K562 (cell line): Measurements from ENCODE around the gene ZNF544. TPM values are rescaled to one million over a fixed set of nuclear protein-coding genes. Genes with fewer than 3 reads are reported as not detected.
A peak's percentile ranks its signal among the peaks of the same experiment; 100 is the strongest.

Source experiments
- CAMTA2 ChIP-seq: fragments of 250-450 bp; sonication (Bioruptor Pico); conservative IDR thresholded peaks from 2 replicates; pipeline ENCODE4 v1.5.1; 2022
- CCNT2 ChIP-seq: IDR thresholded peaks from 2 replicates; pipeline ENCODE4 v1.6.1; 2011; ENCODE audit warnings: borderline replicate concordance, low read depth, mild to moderate bottlenecking, moderate library complexity, mixed read lengths, low read length; ENCODE audit not compliant: insufficient read length; ENCODE audit errors: extremely low read depth
- CSDE1 ChIP-seq, 2 experiments: fragments of 450-650 bp; IDR thresholded peaks; 2 replicates each; pipeline ENCODE4 v1.6.1; 2016; ENCODE audit warnings: mild to moderate bottlenecking in 1 of 2
- E4F1 ChIP-seq: fragments of 250-450 bp; sonication (Bioruptor Pico); IDR thresholded peaks from 2 replicates; pipeline ENCODE4 v1.5.0; 2021; ENCODE audit warnings: mild to moderate bottlenecking, borderline replicate concordance
- ETV6 ChIP-seq, 3 experiments: fragments of 150-350 bp in 1 of 3; sonication (generic) in 1 of 3; formaldehyde crosslinking in 1 of 3; IDR thresholded peaks; 2 replicates each; pipeline versions ENCODE4 v1.6.1 to v1.8.0; 2014 to 2022; ENCODE audit warnings: borderline replicate concordance in 2 of 3, low read depth in 2 of 3, antibody characterized with exemption in 1 of 3, low read length in 1 of 3, mild to moderate bottlenecking in 1 of 3, missing genetic modification reagents in 1 of 3
- HDAC2 ChIP-seq: fragments of 450-650 bp; IDR thresholded peaks from 2 replicates; pipeline ENCODE4 v1.6.1; 2016; ENCODE audit warnings: mild to moderate bottlenecking
- HLTF ChIP-seq: fragments of 450-650 bp; IDR thresholded peaks from 2 replicates; pipeline ENCODE4 v1.6.1; 2016
- NCOA2 ChIP-seq, 2 experiments: fragments of 450-650 bp; IDR thresholded peaks; 2 replicates each; pipeline ENCODE4 v1.6.1; 2018; ENCODE audit warnings: mild to moderate bottlenecking in 2 of 2, moderate library complexity in 1 of 2; ENCODE audit not compliant: partially characterized antibody in 2 of 2
- NEUROD1 ChIP-seq: fragments of 150-350 bp; IDR thresholded peaks from 2 replicates; pipeline ENCODE4 v1.6.1; 2014; ENCODE audit warnings: borderline replicate concordance, low read length, low read depth; ENCODE audit not compliant: partially characterized antibody
- PHB2 ChIP-seq: fragments of 450-650 bp; IDR thresholded peaks from 2 replicates; pipeline ENCODE4 v1.6.1; 2017; ENCODE audit warnings: low read depth
- SAFB ChIP-seq: fragments of 200-400 bp; formaldehyde crosslinking; IDR thresholded peaks from 2 replicates; pipeline ENCODE4 v1.6.1; 2017; ENCODE audit warnings: low read depth, low read length, borderline replicate concordance
- SAFB2 ChIP-seq: fragments of 200-400 bp; formaldehyde crosslinking; IDR thresholded peaks from 2 replicates; pipeline ENCODE4 v1.6.1; 2018; ENCODE audit warnings: borderline replicate concordance, low read length, low read depth, moderate library complexity; ENCODE audit not compliant: severe bottlenecking
- SNRNP70 ChIP-seq: fragments of 200-400 bp; formaldehyde crosslinking; optimal IDR thresholded peaks from 2 replicates; pipeline ENCODE3; 2017; ENCODE audit warnings: low read depth, low read length
- TAF15 ChIP-seq: fragments of 200-400 bp; formaldehyde crosslinking; IDR thresholded peaks from 2 replicates; pipeline ENCODE4 v1.6.1; 2017; ENCODE audit warnings: mild to moderate bottlenecking, low read depth, low read length, moderate library complexity
- TFAM ChIP-seq: fragments of 250-450 bp; sonication (Bioruptor Pico); conservative IDR thresholded peaks from 2 replicates; pipeline ENCODE4 v1.5.0; 2021; ENCODE audit warnings: mild to moderate bottlenecking, moderate library complexity
- USF1 ChIP-seq: sonication (generic); formaldehyde crosslinking; IDR thresholded peaks from 2 replicates; pipeline ENCODE4 v1.9.0; 2022; ENCODE audit warnings: mild to moderate bottlenecking, missing genetic modification reagents
- ZBTB2 ChIP-seq: fragments of 450-650 bp; IDR thresholded peaks from 2 replicates; pipeline ENCODE4 v1.6.1; 2016; ENCODE audit warnings: antibody characterized with exemption
- ZBTB34 ChIP-seq: fragments of 250-450 bp; sonication (Bioruptor Pico); IDR thresholded peaks from 2 replicates; pipeline ENCODE4 v1.8.0; 2021; ENCODE audit warnings: mild to moderate bottlenecking, moderate library complexity
- ZNF143 ChIP-seq: sonication (generic); formaldehyde crosslinking; IDR thresholded peaks from 2 replicates; pipeline ENCODE4 v1.9.0; 2022; ENCODE audit warnings: mild to moderate bottlenecking, missing genetic modification reagents
- ZNF41 ChIP-seq: fragments of 250-450 bp; sonication (Bioruptor Pico); conservative IDR thresholded peaks from 2 replicates; pipeline ENCODE4 v1.4.0; 2020; ENCODE audit warnings: mild to moderate bottlenecking
- ZNF444 ChIP-seq: fragments of 250-450 bp; sonication (Bioruptor Pico); IDR thresholded peaks from 2 replicates; pipeline ENCODE4 v1.4.0; 2020; ENCODE audit warnings: mild to moderate bottlenecking, moderate library complexity
- polyA plus RNA-seq, 8 experiments: library from polyadenylated mRNA; depleted of rRNA in 4 of 8; stranded (reverse) in 5 of 8; unstranded in 3 of 8; fragments of >200 nt; fragmentation: Nextera tagmentation in 2 of 8; fragmentation: Illumina TruSeq in 1 of 8; extraction: Ambion mirVana in 2 of 8; extraction: Trizol in 1 of 8; gene quantifications; 2 replicates each; pipeline versions ENCODE4 v1.2.1 to v1.2.3, GENCODE V29; 2011 to 2014; ENCODE audit warnings: inconsistent platforms in 1 of 8, missing spikeins in 1 of 8
- total RNA-seq, 7 experiments: library from RNA; depleted of rRNA in 6 of 7; stranded (reverse); fragments of >200 nt in 6 of 7; fragmentation: Illumina TruSeq in 2 of 7; extraction: Trizol in 2 of 7; gene quantifications; 2 replicates each; pipeline versions ENCODE4 v1.2.1 to v1.2.3, GENCODE V29; 2011 to 2021; ENCODE audit warnings: low replicate concordance in 1 of 7

The ZNF544 gene
- total and polyA plus RNA-seq, 9 of the 15 experiments (the other 6 are each of a cell fraction or from before 2014, with no cell fraction given) = 23.6 to 59.0 (median 41.4) TPM

GRCh38 chr19:58182989-58183816, 45.5 kb upstream of the ZNF544 start, which contains the start of gene ZNF274 (continued):
- TF ChIP-seq ZBTB34 (CRISPR knock-in tag) (no peak), CSDE1 (IDR thresholded peaks at IDR 0.05) (no peak; a peak in 1 of 4 replicates), SNRNP70 (no peak), E4F1 (CRISPR knock-in tag) (0 out of 2 replicates have a peak, but pooled peaks have one; percentile 3), CAMTA2 (CRISPR knock-in tag) (0 out of 2 replicates have a peak, but pooled peaks have one; percentile 47), CCNT2 (peak; percentile 62), HLTF (no peak), PHB2 (no peak), ZNF444 (CRISPR knock-in tag) (no peak), ZNF143 (peak; percentile 98), SAFB2 (no peak), HDAC2 (peak; percentile 12; the same call in 1 of the 2 replicates), NEUROD1 (peak; percentile 52), SAFB (peak; percentile 34; the same call in 1 of the 2 replicates), NCOA2 (IDR thresholded peaks at IDR 0.05; ENCODE audit: partially characterized antibody in 2 of 2) (no peak), USF1 (CRISPR knock-in tag) (peak; percentile 42; the same call in 1 of the 2 replicates), ZBTB2 (no peak), TAF15 (no peak), TFAM (no peak), ETV6 (IDR thresholded peaks at IDR 0.05; ENCODE audit: borderline replicate concordance in 1 of 2, low read depth in 2 of 2, low read length in 1 of 2) (0 out of 4 replicates have a peak, but pooled peaks of 1 of the 2 experiments have one; percentile 12), ETV6 (CRISPR knock-in tag; IDR thresholded peaks at IDR 0.05; ENCODE audit: borderline replicate concordance) (no peak), ZNF41 (CRISPR knock-in tag) (no peak)
